Measurements from ENCODE around the gene ULK2. TPM values are rescaled to one million over a fixed set of nuclear protein-coding genes. Genes with fewer than 3 reads are reported as not detected.

The ULK2 gene
- total and polyA plus RNA-seq, 10 of the 15 experiments (the other 5 are each of a cell fraction or from before 2014, with no cell fraction given), result 0.29 to 5.3 (median 1.6) TPM

DNA sequence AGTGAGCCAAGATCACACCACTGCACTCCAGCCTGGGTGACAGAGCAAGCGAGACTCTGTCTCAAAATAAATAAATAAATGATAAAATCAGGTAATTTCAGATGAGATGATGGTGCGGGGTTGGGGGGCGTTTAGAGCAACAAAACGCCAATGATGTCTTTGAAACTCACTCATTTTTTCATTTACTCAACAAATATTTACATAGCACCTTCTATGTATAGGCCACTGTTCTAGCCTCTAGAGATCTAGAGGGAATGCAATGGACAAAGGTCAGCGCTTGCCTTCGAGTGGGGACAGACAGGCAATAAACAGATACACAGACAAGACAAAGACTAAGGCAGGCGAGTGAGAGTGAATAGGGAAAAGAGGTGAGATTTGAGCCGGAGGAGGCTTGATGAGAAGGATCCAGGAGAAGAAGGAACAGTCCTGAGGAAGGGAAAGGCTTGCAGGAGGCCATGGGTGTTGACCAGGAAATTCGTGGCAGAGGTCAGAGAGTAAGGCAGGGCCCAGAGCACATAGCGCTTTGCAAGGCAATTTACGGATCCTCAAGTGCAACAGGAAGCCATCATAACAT lies 133.7 kb downstream of the ULK2 start:
- POLR2A ChIA-PET, result no interaction called here
- H3K9me3 ChIP-seq (replicated peaks; ENCODE audit: control insufficient read depth, insufficient read depth, low read length), result no peaks in the 10 kb centered on the region
- BruUV-seq (replicated peaks), result no TSS peak
- no peak for TF ChIP-seq NFYA (IDR thresholded peaks at IDR 0.05; ENCODE audit: borderline replicate concordance, low read depth, low read length)
- no peak for TF ChIP-seq CBX3 (IDR thresholded peaks at IDR 0.05; ENCODE audit: borderline replicate concordance, low read depth)
- TF ChIP-seq ZBED1 (IDR thresholded peaks at IDR 0.05; ENCODE audit: borderline replicate concordance), result no peak
- TF ChIP-seq, protein P1, sequence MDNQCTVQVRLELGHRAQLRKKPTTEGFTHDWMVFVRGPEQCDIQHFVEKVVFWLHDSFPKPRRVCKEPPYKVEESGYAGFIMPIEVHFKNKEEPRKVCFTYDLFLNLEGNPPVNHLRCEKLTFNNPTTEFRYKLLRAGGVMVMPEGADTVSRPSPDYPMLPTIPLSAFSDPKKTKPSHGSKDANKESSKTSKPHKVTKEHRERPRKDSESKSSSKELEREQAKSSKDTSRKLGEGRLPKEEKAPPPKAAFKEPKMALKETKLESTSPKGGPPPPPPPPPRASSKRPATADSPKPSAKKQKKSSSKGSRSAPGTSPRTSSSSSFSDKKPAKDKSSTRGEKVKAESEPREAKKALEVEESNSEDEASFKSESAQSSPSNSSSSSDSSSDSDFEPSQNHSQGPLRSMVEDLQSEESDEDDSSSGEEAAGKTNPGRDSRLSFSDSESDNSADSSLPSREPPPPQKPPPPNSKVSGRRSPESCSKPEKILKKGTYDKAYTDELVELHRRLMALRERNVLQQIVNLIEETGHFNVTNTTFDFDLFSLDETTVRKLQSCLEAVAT (IDR thresholded peaks at IDR 0.05), result no peak
- no peak for TF ChIP-seq MTA3 (IDR thresholded peaks at IDR 0.05; ENCODE audit: borderline replicate concordance, low read length)
- TF ChIP-seq ETV6 (conservative IDR thresholded peaks at IDR 0.05 in 1 of 2, IDR thresholded peaks at IDR 0.05 in 1 of 2; ENCODE audit: borderline replicate concordance in 1 of 2, low read depth in 1 of 2), result no peak
- TF ChIP-seq YBX1 (IDR thresholded peaks at IDR 0.05), result no peak
- TF ChIP-seq, protein P2, sequence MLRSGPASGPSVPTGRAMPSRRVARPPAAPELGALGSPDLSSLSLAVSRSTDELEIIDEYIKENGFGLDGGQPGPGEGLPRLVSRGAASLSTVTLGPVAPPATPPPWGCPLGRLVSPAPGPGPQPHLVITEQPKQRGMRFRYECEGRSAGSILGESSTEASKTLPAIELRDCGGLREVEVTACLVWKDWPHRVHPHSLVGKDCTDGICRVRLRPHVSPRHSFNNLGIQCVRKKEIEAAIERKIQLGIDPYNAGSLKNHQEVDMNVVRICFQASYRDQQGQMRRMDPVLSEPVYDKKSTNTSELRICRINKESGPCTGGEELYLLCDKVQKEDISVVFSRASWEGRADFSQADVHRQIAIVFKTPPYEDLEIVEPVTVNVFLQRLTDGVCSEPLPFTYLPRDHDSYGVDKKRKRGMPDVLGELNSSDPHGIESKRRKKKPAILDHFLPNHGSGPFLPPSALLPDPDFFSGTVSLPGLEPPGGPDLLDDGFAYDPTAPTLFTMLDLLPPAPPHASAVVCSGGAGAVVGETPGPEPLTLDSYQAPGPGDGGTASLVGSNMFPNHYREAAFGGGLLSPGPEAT (IDR thresholded peaks at IDR 0.05; ENCODE audit: low read depth), result no peak
- TF ChIP-seq, protein P3, sequence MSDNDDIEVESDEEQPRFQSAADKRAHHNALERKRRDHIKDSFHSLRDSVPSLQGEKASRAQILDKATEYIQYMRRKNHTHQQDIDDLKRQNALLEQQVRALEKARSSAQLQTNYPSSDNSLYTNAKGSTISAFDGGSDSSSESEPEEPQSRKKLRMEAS (IDR thresholded peaks at IDR 0.05; ENCODE audit: low read depth, low read length), result no peak
- TF ChIP-seq CBX5 (IDR thresholded peaks at IDR 0.05; ENCODE audit: low read depth), result no peak
- no peak for TF ChIP-seq ZNF24 (IDR thresholded peaks at IDR 0.05)
- TF ChIP-seq SIN3A (IDR thresholded peaks at IDR 0.05; ENCODE audit: low read depth, low read length), result no peak
- no peak for TF ChIP-seq ZZZ3 (IDR thresholded peaks at IDR 0.05; ENCODE audit: control insufficient read depth, insufficient read length, low read depth)
- no peak for TF ChIP-seq TCF12 (IDR thresholded peaks at IDR 0.05; ENCODE audit: low read depth, low read length)
- no peak for TF ChIP-seq RB1 (IDR thresholded peaks at IDR 0.05; ENCODE audit: borderline replicate concordance)
- TF ChIP-seq, protein P4, sequence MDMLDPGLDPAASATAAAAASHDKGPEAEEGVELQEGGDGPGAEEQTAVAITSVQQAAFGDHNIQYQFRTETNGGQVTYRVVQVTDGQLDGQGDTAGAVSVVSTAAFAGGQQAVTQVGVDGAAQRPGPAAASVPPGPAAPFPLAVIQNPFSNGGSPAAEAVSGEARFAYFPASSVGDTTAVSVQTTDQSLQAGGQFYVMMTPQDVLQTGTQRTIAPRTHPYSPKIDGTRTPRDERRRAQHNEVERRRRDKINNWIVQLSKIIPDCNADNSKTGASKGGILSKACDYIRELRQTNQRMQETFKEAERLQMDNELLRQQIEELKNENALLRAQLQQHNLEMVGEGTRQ (IDR thresholded peaks at IDR 0.05; ENCODE audit: borderline replicate concordance, low read depth, low read length), result no peak
- no peak overlapping the region for H3K9ac ChIP-seq (ENCODE audit: control insufficient read depth, insufficient read depth, low read length)
- intact Hi-C loops (cut with micrococcal nuclease; ENCODE audit: unreplicated experiment) (no loop called here), in situ Hi-C loops (cut with MboI) (no loop called here)
- ATAC-seq, result no peak
- H3K4me1 ChIP-seq (ENCODE audit: control insufficient read depth, insufficient read depth, low read length), result no peaks in the 10 kb centered on the region
- no peak overlapping the region for H3K4me2 ChIP-seq (ENCODE audit: control insufficient read depth, insufficient read depth)
- no peaks in the 10 kb centered on the region for H3K36me3 ChIP-seq (ENCODE audit: control insufficient read depth in 2 of 2, insufficient read depth in 2 of 2, low read length in 1 of 2)
- H3K27me3 ChIP-seq (replicated peaks in 1 of 2; ENCODE audit: control insufficient read depth in 2 of 2, insufficient read depth in 2 of 2, low read length in 1 of 2), result no peaks in the 10 kb centered on the region
- no peak for DNase-seq (ENCODE audit: low read depth, low spot score)
- H3K27ac ChIP-seq (ENCODE audit: control insufficient read depth, insufficient read depth), result no peak overlapping the region
- H3K79me2 ChIP-seq (ENCODE audit: control insufficient read depth, insufficient read depth, low read length), result no peaks in the 10 kb centered on the region
- SMC1A ChIA-PET (ENCODE audit: uncharacterized antibody, unreplicated experiment), result no interaction called here
- no peak for FAIRE-seq
- 33% methylated on average over 11 of the region's 11 CpGs for WGBS (ENCODE audit: insufficient coverage, insufficient replicate concordance, low lambda C conversion rate, missing lambda C conversion rate)
- RAD21 ChIA-PET (ENCODE audit: unreplicated experiment), result no interaction called here
- no peaks in the 10 kb centered on the region for H4K20me1 ChIP-seq (ENCODE audit: control insufficient read depth, insufficient read depth)
- no peak overlapping the region for H2AFZ ChIP-seq (ENCODE audit: control insufficient read depth, low read depth, low read length)
- CTCF ChIA-PET, result no interaction called here
- H3K4me3 ChIP-seq, result no peak overlapping the region
